Stimulated activated CD4-positive, alpha-beta T cell treated with anti-CD3 and anti-CD28 coated beads, Interleukin-2, amount 100 ng/mL, for 48 hours (primary cell): Measurements from ENCODE around the gene ZNF837.
"Not testable (repeated sequence)": the region's sequence is repeated elsewhere in the genome, so short reads cannot be mapped to it uniquely, and the experiment has no call there.

Experiments used
- DNase-seq, 2 donors: peaks; one replicate each; pipeline ENCODE4 v3.0.0-alpha.2; 2020

ZNF837 gene

DNA sequence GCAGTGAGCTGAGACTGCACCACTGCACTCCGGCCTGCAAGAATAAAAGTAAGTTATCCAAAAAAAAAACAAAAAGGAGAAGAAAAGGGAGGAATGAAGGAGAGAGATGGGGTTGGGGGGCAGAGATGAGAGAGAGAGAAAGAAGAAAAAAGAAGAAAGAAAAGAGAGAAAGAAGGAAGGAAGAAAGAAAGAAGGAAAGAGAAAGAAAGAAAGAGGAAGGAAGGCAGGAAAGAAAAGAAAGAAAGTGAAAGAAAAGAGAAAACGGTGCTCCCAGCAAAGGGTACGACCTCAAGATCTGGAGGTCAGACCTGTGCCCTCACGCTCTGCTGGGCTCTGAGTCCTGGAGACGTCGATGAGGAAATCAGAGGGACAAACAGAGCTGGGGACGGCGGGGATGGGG lies 31.2 kb downstream of the ZNF837 start:
- no peak for DNase-seq

DNA sequence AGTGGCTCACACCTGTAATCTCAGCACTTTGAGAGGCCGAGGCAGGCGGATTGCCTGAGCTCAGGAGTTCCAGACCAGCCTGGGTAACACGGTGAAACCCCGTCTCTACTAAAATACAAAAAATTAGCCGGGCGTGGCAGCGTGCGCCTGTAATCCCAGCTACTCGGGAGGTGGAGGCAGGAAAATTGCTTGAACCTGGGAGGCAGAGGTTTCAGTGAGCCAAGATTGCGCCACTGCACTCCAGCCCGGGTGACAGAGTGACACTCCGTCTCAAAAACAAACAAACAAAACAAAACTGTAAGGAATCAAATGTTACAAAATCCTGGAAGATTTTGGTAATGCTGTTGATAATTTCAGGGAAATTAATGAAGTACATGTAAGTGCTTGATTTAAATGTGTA lies 32.8 kb downstream of the ZNF837 start:
- DNase-seq = not testable (repeated sequence)

DNA sequence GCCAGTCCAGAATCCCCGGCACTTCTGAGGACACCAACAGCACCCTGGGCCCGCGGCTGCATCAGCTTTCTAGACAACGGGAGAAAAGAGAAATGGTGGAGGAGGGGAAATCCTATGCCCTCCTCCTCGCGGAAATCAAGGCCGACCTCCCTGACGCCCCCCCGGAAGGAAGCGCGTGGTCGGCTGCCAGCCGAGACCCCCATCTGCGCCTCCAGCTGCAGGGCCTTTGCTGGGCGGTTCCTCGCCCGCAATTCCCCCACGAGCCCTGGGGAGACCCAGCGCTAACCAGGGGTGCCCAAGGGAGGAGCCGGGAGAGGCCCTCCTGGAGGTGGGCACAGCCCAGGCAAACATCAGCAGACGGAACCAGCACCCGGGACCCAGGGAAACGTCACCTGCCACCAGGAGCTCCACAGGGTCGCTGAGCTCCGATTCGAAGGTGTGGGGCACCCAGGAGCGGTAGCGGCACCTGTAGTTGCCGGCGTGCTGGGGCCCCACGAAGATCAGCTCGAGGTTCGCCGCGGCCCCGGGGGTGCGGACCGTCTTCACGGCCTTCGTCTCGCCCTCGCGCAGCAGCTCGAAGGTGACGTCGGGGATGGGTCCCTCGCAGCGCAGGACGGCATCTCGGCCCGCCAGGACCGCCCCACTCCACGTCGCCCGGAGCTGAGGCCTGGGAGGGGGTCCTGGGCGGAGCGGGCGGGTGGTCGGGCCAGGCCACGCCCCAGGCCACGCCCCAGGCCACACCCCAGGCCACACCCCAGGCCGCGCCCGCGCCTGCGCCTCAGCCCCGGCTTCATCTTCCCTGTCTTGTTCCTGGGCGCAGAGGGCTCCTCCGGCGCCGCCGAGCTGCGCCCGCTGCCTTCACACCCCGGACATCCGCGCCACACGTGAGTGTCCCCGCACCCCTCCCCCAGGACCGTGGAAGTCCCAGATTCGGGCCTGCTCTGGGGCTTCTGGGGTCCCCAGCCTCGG lies 33.6 kb downstream of the ZNF837 start:
- peak; percentile 50 to 68 for DNase-seq

DNA sequence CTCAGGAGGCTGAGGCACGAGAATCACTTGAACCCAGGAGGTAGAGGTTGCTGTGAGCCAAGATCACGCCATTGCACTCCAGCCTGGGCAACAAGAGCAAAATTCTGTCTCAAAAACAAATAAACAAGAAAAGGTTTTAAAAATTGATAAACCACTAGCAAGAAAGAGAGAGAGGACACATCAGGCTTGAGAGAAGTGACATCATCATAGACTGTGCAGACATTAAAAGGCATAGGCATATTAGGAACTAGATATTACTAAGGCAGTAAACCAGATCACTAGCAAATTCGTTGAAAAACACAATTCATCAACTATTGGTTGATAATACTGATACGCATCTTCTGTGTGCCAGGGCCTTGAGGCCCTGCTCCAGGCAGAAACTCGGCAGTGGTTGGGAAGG lies 35.3 kb downstream of the ZNF837 start:
- no peak for DNase-seq

DNA sequence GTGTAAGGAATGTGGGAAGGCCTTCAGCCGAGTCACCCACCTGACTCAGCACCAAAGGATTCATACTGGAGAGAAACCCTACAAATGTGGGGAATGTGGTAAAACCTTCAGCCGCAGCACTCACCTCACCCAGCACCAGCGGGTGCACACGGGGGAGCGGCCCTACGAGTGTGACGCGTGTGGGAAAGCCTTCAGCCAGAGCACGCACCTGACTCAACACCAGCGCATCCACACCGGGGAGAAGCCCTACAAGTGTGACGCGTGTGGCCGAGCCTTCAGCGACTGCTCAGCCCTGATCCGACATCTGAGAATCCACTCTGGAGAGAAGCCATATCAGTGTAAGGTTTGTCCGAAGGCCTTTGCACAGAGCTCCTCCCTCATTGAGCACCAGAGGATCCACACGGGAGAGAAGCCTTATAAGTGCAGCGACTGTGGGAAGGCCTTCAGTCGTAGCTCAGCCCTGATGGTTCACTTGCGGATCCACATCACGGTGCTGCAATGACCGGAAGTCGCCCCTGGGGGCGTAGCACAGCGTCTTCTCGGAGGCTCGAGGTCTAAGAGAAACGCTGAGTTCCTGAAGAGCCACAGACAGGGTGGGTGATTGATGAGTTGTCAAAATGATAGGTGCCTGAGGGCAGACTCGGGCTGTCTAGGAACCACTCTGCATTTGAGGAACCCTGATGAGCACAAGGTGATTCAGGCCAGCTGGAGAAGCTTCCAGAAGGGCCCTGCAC lies 41.8 kb downstream of the ZNF837 start:
- DNase-seq = no peak

DNA sequence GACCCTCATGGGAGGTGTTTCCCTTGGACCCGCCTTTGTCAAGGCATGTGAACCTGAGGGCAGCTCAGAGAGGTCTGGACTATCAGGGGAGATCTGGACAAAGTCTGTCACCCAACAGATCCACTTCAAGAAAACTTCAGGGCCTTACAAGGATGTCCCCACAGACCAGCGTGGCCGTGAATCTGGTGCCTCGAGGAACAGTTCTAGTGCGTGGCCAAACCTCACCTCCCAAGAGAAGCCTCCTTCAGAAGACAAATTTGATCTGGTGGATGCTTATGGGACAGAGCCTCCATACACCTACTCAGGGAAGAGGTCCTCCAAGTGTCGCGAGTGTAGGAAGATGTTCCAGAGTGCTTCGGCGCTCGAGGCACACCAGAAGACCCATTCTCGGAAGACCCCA lies 42.5 kb downstream of the ZNF837 start:
- DNase-seq = no peak

DNA sequence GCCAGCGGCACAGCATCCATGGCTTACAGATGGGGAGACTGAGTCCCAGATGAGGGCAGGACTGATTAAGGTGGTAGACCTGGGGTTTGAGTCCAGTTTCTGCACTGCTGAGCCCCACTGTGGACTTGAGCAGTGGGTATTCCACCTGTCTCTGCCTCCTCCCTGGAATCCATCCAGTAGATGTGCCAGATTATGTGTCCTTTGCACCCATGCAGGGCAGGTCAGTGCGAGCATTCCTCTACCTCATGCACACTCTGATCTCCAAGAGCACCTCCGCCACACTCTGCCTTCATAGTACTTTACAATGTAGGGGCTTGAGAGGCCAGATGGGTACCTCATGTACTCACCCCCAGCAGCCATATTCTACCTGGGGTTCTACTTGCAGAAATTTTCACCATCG lies 44.0 kb downstream of the ZNF837 start:
- no peak for DNase-seq

DNA sequence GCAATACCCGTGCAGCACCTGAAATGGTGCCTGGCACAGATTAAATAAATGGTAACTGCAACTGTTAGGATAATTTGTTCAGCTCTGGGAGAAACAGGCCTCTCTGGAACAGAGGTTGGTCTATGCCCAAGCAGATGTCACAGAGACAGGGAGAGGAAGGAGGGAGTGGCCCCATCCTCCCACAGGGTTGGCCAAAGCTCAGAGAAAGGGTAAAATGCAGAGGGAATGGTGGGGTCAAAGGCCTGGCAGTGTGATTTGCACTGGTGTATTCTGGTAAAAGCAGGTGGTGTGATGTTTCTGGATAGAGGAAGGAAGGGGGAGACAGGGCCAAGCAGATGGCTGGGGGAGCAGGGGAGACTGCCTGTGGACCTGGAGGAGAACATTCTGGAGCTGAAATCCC lies 44.6 kb downstream of the ZNF837 start:
- no peak for DNase-seq

DNA sequence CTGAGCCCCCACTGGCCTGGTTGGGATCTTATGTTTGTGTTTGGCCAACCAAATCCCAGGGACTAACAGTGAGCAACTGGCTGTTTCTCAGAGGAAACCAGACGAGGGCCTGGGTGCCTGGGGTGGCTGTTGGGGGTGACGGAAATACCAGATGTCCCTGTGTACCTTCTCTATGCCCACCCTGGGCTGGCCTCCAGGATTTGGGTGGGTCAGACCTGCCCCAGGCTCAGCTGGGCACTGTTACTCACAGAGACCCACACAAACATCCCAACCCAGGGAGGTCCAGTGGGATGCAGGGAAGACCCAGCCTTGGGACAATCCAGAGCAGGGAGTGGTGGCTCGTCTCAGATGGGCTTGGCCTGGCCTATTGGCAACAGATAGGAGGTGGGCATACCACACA lies 45.2 kb downstream of the ZNF837 start:
- no peak for DNase-seq

DNA sequence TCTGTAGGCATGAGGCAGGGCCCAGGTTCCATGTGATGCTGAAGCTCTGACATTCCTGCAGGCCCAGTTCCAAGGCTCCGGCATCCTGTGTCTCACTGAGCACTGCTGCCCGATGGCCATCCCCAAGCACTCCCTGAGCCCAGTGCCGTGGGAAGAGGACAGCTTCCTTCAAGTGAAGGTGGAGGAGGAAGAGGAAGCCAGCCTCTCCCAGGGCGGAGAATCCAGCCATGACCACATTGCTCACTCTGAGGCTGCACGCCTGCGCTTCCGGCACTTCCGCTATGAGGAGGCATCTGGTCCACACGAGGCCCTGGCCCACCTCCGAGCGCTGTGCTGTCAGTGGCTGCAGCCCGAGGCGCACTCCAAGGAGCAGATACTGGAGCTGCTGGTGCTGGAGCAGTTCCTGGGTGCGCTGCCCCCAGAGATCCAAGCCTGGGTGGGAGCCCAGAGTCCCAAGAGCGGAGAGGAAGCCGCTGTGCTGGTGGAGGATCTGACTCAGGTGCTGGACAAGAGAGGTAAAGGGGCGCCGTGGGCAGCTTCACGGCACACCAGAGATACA lies 46.1 kb downstream of the ZNF837 start:
- DNase-seq = no peak

DNA sequence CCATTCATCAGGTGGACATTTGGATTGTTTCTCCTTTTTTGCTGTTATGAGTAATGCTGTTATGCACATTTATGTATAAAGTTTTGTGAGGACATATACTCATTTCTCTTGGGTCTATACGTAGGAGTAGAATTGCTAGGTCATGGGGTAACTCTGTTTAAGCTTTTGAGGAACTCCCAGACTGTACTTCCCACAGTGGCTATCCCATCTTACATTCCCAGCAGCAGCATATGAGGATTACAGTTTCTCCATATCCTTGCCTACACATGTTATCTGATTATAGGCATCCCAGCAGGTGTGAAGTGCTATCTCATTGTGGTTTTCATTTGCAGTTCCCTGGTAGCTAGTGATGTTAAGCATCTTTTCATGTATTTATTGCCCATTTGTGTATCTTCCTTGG lies 48.1 kb downstream of the ZNF837 start:
- DNase-seq = no peak

DNA sequence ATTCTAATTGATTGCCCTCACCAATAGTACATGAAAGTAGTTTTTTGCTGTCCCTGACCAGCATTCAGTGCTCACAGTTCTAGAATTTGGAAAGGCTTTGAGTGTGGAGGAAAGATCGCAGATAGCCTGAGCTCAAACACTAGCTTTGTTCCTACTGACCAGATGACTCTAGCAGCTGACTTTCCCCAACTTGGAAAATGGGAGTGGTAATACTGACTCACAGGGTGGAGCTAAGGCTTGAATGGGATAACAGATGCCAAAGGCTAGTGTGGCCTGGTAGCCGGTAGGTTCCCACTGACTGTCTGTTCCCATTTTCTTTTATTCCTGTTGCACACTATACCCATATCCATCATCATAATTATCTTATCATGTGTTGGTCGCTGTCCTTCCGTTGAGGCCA lies 50.4 kb downstream of the ZNF837 start:
- DNase-seq = no peak

DNA sequence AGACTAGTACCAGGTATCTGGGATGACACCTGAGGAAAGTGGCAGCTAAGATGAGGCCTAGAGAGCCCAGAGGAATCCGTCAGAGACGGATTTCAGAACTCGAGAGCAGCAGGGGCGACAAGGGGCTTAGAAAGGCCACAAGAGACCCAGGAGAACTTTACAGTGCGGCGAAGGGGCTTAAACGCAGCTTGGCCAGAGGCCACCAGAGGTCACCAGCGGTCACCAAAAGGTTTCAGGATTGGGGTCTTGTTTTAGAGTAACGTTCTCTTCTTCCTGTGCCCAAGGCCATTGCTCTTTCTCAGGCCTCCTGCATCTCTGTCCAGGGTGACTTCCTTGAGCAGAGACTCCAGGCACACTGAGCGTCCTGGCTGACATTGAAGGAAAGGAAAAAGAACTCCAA lies 51.8 kb downstream of the ZNF837 start:
- DNase-seq = no peak

DNA sequence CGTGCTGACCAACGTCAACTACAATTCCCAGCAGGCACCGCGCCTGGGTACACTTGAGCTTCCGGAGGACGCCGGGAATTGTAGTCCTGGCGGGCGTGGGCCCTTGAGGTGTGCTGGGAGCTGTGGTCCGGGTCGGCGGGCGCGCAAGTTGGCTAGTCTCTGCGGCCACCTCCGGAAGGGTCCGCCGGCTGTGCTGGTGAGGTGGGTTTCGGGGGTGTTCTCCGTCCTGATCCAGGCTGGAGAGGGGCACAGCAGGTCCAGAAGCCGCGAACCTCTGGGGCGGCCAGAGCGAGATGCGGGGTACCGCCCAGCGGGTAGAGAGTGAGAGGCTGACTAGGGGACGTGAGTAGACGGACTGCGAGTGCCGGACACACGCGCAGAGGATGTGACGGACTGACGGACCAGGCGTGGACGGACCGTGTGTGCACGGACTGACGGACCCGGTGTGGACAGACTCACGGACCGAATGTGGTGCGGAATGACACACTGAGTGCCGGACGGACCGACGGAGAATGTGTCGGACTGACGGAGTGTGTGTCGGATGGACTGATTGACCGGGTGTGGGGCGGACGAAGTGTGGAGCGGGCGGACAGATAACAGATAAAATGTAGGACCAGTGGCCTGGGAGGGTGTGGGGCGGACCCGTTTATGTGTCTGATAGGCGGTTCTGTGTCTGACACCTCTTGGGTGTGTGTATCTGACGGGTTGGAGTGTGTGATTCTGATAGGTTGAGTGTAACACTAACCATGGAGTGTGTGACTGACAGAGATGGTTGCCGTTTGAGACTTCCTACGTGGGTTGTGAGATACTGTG lies 53.7 kb downstream of the ZNF837 start, which contains the start of gene ZSCAN22:
TSS of gene ZSCAN22 (plus strand) at position 81 of the 813 bp plus-strand sequence. CDS start 7,809 bp downstream, outside the sequence.
- DNase-seq = peak; percentile 87

DNA sequence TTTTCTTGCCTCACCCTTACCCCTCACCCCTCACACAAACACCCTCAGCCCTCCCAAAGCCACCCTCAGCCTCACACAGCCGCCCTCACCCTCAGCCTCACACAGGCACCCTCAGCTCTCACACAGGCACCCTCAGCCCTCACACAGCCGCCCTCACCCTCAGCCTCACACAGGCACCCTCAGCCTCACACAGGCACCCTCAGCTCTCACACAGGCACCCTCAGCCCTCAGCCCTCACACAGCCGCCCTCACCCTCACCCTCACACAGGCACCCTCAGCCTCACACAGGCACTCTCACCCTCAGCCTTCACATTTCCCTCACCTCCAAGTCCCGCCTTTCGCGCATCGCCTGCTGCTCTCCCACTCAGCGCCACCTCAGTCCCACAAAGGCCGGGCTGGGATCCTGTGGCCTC lies 54.3 kb downstream of the ZNF837 start:
- no peak for DNase-seq

DNA sequence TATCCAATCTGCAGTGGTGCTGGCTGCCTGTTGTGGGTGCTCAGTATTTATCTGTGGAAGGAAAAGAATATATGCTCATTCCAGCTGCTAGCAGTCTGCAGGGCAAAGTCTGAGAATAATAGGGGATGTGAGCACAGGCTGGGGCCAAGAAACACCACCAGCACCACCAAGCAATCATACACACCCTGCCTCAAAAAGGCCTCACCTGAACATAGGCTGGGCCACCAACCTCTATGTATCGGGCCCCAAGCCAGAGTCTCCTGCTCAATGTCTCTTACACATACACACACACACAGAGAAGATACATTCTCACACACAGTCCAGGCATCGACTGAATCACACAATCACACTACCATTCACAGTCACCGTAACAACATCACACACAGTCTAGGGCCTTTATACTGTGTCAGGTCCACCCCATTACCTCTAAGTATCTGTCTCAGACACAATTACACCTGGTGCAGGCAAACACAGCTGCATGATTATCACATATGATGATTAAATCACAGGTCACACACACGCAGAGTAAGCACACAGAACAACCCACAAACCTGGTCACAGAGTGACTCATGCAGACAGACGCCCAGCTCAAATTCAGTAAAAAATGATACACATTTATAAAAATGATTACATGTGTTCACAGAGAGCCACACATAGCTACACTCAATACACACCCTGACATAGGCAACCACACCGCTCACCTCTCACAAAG lies 55.4 kb downstream of the ZNF837 start:
- DNase-seq = no peak

DNA sequence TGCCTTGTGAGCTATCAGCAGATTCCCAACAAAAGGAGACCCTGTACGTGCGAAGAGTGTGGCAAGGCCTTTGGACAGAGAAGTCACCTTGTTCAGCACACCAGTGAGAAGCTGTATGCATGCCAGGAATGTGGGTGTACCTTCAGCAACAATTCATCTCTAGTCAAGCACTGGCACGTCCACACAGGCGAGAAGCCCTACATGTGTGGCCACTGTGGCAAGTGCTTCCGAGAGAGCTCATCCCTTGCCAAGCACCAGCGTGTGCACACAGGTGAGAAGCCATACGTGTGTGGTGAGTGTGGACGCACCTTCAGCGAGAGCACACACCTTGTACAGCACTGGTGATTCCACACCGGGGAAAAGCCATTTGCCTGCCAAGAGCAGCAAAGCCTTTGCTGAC lies 61.6 kb downstream of the ZNF837 start:
- no peak for DNase-seq

DNA sequence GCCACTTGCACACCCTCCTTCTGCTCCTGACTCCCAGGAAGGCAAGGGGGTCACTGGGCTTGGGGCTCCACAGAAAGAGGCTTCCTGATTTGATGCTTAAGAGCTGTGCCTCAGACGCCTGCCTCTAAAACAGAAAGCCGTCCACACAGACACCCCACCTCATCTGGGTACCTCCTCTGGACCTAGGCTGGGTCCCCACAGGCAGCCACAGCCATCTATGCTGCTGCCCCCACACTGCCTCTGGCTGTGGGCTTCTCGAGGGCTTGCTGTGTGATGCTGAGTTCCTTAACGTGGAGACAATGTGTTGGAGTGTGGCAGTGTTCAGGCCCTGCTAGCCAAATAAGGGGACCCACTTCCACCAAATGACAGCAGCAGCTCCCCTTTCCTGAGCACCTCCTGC lies 62.5 kb downstream of the ZNF837 start:
- no peak for DNase-seq
